ENCODE results near the gene OR1D2.
"Not testable (repeated sequence)": the region's sequence is repeated elsewhere in the genome, so short reads cannot be mapped to it uniquely, and the experiment has no call there.

OR1D2 gene, protein sequence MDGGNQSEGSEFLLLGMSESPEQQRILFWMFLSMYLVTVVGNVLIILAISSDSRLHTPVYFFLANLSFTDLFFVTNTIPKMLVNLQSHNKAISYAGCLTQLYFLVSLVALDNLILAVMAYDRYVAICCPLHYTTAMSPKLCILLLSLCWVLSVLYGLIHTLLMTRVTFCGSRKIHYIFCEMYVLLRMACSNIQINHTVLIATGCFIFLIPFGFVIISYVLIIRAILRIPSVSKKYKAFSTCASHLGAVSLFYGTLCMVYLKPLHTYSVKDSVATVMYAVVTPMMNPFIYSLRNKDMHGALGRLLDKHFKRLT

GRCh38 chr17:3104322-3104721, at the start of gene OR1D2:
Gene OR1D2, minus strand, starts transcription at chr17:3104422. Its CDS starts 11,426 bp downstream, at chr17:3092996.
- DNase-seq = no peak

DNA sequence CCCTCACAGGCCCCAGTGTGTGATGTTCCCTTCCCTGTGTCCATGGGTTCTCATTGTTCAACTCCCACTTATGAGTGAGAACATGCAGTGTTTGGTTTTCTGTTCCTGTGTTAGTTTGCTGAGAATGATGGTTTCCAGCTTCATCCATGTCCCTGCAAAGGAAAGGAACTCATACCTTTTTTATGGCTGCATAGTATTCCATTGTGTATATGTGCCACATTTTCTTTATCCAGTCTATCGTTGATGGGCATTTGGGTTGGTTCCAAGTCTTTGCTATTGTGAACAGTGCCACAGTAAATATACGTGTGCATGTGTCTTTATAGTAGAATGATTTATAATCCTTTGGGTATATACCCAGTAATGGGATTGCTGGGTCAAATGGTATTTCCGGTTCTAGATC, 33.3 kb upstream of the OR1D2 start:
- not testable (repeated sequence) for DNase-seq

- no peak for DNase-seq
These were observed 23.2 kb upstream of the OR1D2 start, which contains the start of gene OR1G1 for GRCh38 chr17:3127451-3127850. Gene OR1G1, minus strand, starts transcription at chr17:3127551. Its CDS starts 0 bp downstream, at chr17:3127551.

DNA sequence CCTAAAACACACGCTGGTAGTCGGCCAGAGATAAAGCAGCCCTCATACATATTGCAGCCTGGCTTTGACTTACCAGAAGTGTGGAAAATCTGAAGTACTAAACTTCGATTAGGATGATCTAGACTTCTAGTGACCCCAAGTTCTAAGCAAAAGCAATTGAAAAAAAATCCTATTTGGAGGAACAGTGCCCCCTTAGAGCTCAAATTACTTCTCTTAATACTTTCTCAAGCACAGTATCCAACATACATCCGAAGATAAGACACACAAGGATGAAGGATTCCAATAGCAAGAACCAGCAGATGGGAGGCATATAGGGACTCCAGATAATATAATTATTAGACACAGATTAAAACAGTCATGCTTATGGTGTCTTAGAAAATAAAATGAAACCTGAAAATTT, 30.4 kb downstream of the OR1D2 start:
- DNase-seq = not testable (repeated sequence)

DNA sequence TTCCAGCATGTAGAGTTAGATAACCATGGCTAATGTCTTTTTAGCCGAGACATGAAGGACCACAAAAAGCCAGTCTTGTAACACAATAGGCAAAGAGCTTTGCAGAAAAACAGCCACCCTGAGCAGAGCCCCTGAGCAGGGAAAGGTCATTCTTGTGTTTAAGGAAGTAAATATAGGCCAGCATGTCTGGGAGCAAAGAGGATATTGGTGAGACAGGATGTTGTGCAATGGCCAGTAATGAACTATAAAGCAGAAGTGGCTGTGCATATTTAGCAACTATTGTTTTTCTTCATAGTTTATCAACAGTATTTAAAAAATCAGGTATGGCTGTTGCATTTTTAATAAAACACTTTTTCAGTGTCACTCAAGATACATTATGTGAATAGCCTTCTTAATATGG, 39.0 kb downstream of the OR1D2 start:
- not testable (repeated sequence) for DNase-seq

- not testable (repeated sequence) for DNase-seq
These were observed 40.7 kb downstream of the OR1D2 start, which contains the start of gene OR1D5 for GRCh38 chr17:3063507-3063906. Gene OR1D5, minus strand, starts transcription at chr17:3063607. Its CDS starts 0 bp downstream, at chr17:3063607.

GRCh38 chr17:3062824-3063377, 41.3 kb downstream of the OR1D2 start:
- not testable (repeated sequence) for DNase-seq

- DNase-seq = not testable (repeated sequence)
These were observed 49.4 kb downstream of the OR1D2 start for GRCh38 chr17:3054868-3055267.

GRCh38 chr17:3049705-3050295, 54.4 kb downstream of the OR1D2 start:
- DNase-seq = no peak

- DNase-seq = peak; percentile 97
These were observed 55.3 kb downstream of the OR1D2 start for GRCh38 chr17:3048727-3049471.

DNA sequence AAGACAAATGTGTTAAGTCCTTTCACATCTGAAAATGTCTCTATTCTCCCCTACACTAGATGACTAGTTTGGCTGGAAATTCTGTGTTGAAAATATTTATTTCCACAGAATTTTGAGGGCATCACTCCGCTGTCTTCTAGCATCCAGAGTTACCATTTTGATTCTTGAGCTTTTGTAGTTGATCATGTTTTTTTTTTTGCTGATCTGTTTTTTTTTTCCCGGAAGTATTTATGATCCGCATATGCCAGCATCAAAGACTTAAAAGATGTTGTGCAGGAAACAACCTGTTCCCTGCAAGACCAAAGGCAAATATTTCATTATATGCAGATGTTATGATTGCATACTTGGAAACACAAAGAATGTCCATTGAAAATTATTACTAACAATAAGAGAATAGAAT, 57.5 kb downstream of the OR1D2 start:
- no peak for DNase-seq

DNA sequence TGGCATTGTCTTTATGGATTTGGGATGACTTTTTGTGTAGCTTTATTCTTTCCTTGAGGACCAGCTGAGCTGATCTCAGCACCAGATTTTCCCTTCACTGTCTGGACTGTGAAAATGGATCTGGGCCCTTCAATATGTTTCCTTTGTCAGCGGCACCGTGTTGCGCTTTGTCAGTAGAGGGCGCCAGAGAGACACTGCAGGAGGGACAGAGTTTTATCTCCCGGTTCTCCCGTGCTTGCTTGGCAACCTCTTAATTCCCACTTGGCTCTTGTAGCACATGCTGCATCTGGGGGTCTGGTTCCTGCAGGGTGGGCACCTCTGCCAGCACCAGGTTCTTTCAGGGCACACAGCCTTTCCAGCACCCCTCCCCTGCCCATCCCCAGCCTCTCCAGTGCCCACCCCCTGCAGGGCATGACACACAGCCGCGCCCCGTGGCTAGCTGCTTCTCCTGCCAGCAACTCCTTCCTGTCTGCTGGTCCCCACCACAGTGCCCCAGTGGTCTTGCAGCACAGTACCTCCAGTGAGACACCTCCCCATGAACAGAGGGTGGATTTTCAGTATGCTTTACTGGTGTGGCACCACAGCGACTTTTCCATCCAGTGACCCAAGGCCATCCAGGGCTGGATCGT, 60.4 kb downstream of the OR1D2 start:
- no peak for DNase-seq

DNA sequence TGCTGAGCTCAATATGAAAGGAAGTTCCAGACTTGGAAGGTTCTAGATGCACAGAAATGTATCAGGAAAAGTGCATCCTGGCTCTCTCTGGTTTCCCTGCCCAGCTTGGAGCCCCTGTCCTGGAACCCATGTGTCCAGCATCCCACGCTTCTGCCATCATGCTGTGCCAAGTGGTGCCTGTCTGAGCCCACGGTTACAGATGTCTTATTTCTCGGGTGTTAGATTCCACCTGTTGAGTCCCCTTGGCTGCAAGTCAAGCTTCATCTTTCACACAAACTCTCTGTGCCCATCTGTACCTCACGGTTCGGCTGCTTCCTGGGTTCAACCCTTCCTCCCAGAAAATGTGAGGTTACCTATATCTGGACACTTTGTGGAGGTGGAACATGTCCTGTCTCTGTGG, 63.3 kb downstream of the OR1D2 start:
- DNase-seq = no peak

DNA sequence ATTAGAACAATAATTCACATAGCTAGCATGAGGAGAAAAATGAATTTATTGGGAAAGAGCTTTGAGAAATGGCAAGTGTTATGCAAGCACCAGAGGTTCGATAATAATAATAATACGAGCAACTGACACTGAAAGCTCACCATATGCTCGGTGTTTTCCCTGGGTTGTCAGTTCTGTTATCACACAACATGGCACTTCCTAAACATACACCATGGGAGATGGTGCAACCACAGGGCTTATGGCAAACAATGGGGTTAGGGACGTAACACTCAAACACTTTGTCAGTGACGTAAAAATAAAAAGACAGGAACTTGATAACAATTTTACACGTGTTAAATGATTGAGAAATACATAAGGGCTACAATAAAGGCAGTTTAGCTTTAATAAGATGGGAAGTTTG, 64.5 kb downstream of the OR1D2 start:
- no peak for DNase-seq

DNA sequence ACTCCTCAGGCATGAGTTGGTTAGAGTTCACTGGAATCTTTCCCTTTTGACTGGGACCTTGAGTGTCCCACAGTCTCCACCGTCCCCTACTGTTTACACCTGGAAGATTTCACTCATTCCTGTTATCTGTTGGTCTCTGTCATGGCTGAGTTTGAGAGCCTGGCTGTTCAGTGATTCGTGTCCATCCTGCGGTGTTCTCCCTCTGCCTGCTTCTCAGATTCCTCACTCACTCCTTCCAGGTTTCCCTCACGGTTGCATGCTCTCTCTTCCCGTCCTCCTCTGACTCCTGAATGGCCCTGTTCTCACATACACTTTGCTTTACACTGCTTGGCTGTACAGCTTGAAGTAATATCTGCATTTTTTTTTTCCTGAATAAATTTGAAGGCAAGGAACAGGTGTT, 65.3 kb downstream of the OR1D2 start:
- no peak for DNase-seq
